Keratinocyte (primary cell): ENCODE measurements around the gene LRBA. TPM values are rescaled to one million over a fixed set of nuclear protein-coding genes. Genes with fewer than 3 reads are reported as not detected.

Source experiments
- DNase-seq: peaks from one replicate; pipeline ENCODE4 v3.0.0-alpha.2; 2011; ENCODE audit warnings: low read depth, missing footprints, low spot score
- FAIRE-seq: peaks from 2 replicates; lab custom pipeline; 2011; peaks lifted over from hg19 to GRCh38; lab: Jason Lieb, UNC
- H2AFZ ChIP-seq: 2 replicates; pipeline ENCODE4 v1.6.0; 2012; ENCODE audit warnings: low read length, control low read depth, inconsistent platforms; ENCODE audit not compliant: control insufficient read depth
- H3K27ac ChIP-seq: 2 replicates; pipeline ENCODE4 v1.5.1; 2011; ENCODE audit warnings: low read length; ENCODE audit not compliant: control insufficient read depth, insufficient read depth
- H3K27me3 ChIP-seq: 3 replicates; pipeline ENCODE4 v1.6.0; 2011; ENCODE audit warnings: low read length; ENCODE audit not compliant: control insufficient read depth, insufficient read depth; ENCODE audit errors: extremely low read depth
- H3K36me3 ChIP-seq, 2 experiments: 2 replicates in 1 of 2; 3 replicates in 1 of 2; pipeline ENCODE4 v1.5.1; 2011; ENCODE audit warnings: low read length in 2 of 2, mild to moderate bottlenecking in 1 of 2; ENCODE audit not compliant: control insufficient read depth in 2 of 2, insufficient read depth in 2 of 2; ENCODE audit errors: extremely low read depth in 1 of 2
- H3K4me1 ChIP-seq: 3 replicates; pipeline ENCODE4 v1.5.1; 2011; ENCODE audit warnings: low read length; ENCODE audit not compliant: control insufficient read depth, insufficient read depth; ENCODE audit errors: extremely low read depth
- H3K4me2 ChIP-seq: 3 replicates; pipeline ENCODE4 v1.6.0; 2011; ENCODE audit warnings: low read depth, low read length; ENCODE audit not compliant: control insufficient read depth, insufficient read depth; ENCODE audit errors: extremely low read depth
- H3K4me3 ChIP-seq, 3 experiments: fragments of 200-600 bp in 1 of 3; sonication (generic) in 1 of 3; 2 replicates in 2 of 3; 3 replicates in 1 of 3; pipeline ENCODE4 v1.5.1; 2011 to 2016; ENCODE audit warnings: low read length in 3 of 3, mild to moderate bottlenecking in 3 of 3, control low read depth in 2 of 3, inconsistent platforms in 1 of 3, low read depth in 1 of 3, mixed read lengths in 1 of 3, mixed run types in 1 of 3, moderate library complexity in 1 of 3; ENCODE audit not compliant: control insufficient read depth in 2 of 3, insufficient read depth in 2 of 3; ENCODE audit errors: extremely low read depth in 1 of 3
- H3K79me2 ChIP-seq: 2 replicates; pipeline ENCODE4 v1.6.0; 2012; ENCODE audit warnings: low read length; ENCODE audit not compliant: control insufficient read depth, insufficient read depth
- H3K9ac ChIP-seq: 3 replicates; pipeline ENCODE4 v1.6.0; 2011; ENCODE audit warnings: low read length; ENCODE audit not compliant: control insufficient read depth, insufficient read depth; ENCODE audit errors: extremely low read depth
- H3K9me1 ChIP-seq: 3 replicates; pipeline ENCODE4 v1.6.0; 2011; ENCODE audit warnings: low read length; ENCODE audit not compliant: control insufficient read depth, insufficient read depth; ENCODE audit errors: extremely low read depth
- H3K9me3 ChIP-seq: 2 replicates; pipeline ENCODE4 v1.5.1; 2012; ENCODE audit warnings: low read depth, low read length; ENCODE audit not compliant: control insufficient read depth
- H4K20me1 ChIP-seq: 3 replicates; pipeline ENCODE4 v1.6.0; 2011; ENCODE audit warnings: low read length; ENCODE audit not compliant: control insufficient read depth, insufficient read depth; ENCODE audit errors: extremely low read depth
- EZH2 ChIP-seq: IDR thresholded peaks from one replicate; pipeline ENCODE4 v1.6.1; 2012; ENCODE audit warnings: inconsistent platforms, mild to moderate bottlenecking, low read length, moderate library complexity
- dilution Hi-C: fragments of 300-500 bp; cut with MboI; formaldehyde crosslinking; loops from one replicate; pipeline ENCODE4 v1.7.0; 2020; ENCODE audit warnings: low sequenced_read_pairs; ENCODE audit not compliant: extremely low pct_ligation_motif_present
- polyA plus RNA-seq, 5 experiments: library from polyadenylated mRNA; depleted of rRNA in 3 of 5; stranded (reverse) in 3 of 5; stranded (forward) in 1 of 5; unstranded in 1 of 5; fragments of >200 nt; gene quantifications; 1 replicate in 1 of 5; 2 replicates in 3 of 5; 3 replicates in 1 of 5; pipeline versions ENCODE4 v1.2.1 to v1.2.3, GENCODE V29; 2011 to 2012; ENCODE audit warnings: missing spikeins in 2 of 5, low read depth in 1 of 5, low replicate concordance in 1 of 5
- TF ChIP-seq, protein P1 (sequence below), 3 experiments: IDR thresholded peaks in 1 of 3; conservative IDR thresholded peaks in 1 of 3; optimal IDR thresholded peaks in 1 of 3; 2 replicates in 2 of 3; 3 replicates in 1 of 3; pipeline versions ENCODE3 to v1.5.1; 2011; ENCODE audit warnings: low read length in 3 of 3, mild to moderate bottlenecking in 3 of 3, moderate library complexity in 2 of 3, control low read depth in 1 of 3, inconsistent platforms in 1 of 3; ENCODE audit not compliant: insufficient read depth in 2 of 3; ENCODE audit errors: extremely low read depth in 1 of 3

LRBA gene
- polyA plus RNA-seq, 1 donor (not counting 4 experiments of a cell fraction or from before 2014, with no cell fraction given), result 35.6 TPM

DNA sequence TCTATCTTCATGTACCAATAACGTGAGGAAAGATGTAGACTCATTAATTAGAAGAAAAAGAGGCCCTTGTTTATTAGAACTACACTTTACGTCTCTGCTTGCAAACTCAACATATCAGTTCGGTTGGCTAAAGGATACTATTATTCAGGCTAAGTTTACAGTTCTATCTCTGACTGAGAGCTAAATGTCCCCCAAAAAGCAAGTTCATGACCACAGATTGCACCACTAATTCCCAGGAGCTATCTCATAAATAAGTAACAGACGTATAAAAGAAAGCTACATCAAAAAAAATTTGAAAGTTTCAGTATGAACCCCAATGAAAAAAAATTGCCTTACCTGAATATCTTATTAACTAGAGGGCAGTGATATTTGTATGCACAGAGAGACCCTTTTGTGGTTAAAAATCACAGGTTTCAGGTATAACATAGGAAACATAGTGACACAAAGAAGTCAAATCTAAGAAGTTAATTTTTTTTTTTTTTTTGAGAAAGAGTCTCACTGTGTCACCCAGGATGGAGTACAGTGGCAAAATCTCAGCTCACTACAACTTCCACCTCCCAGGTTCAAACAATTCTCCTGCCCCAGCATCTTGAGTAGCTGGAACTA is 304.2 kb downstream of the LRBA start:
- dilution Hi-C loops, result no loop called here
- TF ChIP-seq, protein P1, sequence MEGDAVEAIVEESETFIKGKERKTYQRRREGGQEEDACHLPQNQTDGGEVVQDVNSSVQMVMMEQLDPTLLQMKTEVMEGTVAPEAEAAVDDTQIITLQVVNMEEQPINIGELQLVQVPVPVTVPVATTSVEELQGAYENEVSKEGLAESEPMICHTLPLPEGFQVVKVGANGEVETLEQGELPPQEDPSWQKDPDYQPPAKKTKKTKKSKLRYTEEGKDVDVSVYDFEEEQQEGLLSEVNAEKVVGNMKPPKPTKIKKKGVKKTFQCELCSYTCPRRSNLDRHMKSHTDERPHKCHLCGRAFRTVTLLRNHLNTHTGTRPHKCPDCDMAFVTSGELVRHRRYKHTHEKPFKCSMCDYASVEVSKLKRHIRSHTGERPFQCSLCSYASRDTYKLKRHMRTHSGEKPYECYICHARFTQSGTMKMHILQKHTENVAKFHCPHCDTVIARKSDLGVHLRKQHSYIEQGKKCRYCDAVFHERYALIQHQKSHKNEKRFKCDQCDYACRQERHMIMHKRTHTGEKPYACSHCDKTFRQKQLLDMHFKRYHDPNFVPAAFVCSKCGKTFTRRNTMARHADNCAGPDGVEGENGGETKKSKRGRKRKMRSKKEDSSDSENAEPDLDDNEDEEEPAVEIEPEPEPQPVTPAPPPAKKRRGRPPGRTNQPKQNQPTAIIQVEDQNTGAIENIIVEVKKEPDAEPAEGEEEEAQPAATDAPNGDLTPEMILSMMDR (optimal IDR thresholded peaks at IDR 0.05 in 1 of 3, IDR thresholded peaks at IDR 0.05 in 1 of 3, conservative IDR thresholded peaks at IDR 0.05 in 1 of 3; ENCODE audit: extremely low read depth in 1 of 3, insufficient read depth in 2 of 3, low read length in 3 of 3), result no peak
- TF ChIP-seq EZH2, result no peak
- no peak overlapping the region for H3K4me3 ChIP-seq
- H3K4me1 ChIP-seq, result no peaks in the 10 kb centered on the region
- H3K4me2 ChIP-seq, result no peak overlapping the region
- H3K9me1 ChIP-seq, result no peaks in the 10 kb centered on the region
- no peaks in the 10 kb centered on the region for H3K36me3 ChIP-seq
- no peak overlapping the region for H3K9ac ChIP-seq
- no peaks in the 10 kb centered on the region for H4K20me1 ChIP-seq
- no peaks in the 10 kb centered on the region for H3K9me3 ChIP-seq
- H3K79me2 ChIP-seq, result no peaks in the 10 kb centered on the region
- DNase-seq (no peak), FAIRE-seq (no peak)
- no peaks in the 10 kb centered on the region for H3K27me3 ChIP-seq
- no peak overlapping the region for H2AFZ ChIP-seq
- H3K27ac ChIP-seq, result no peak overlapping the region

DNA sequence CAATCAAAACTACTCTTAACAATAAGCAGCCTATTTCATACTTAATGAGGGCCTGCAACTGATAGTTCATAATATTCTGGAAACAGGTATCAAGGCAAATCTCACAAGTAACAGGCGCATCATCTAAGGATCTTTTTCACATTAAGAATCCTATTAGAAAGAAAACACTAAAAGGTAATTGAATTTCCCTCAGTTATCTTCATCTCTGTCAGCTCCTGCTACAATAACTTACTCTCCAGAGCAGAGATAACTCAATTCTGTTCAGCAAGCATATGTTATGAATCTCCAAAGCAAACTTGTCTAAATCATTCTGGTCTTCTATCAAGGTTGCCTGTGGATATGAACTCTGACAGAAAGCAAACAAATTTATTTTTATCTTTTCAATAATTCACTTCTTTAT is 307.1 kb downstream of the LRBA start:
- H3K4me3 ChIP-seq, result no peak overlapping the region
- H2AFZ ChIP-seq, result no peak overlapping the region
- FAIRE-seq, result no peak
- no peaks in the 10 kb centered on the region for H4K20me1 ChIP-seq
- H3K36me3 ChIP-seq, result no peaks in the 10 kb centered on the region
- H3K4me1 ChIP-seq, result no peaks in the 10 kb centered on the region
- no peak overlapping the region for H3K9ac ChIP-seq
- H3K4me2 ChIP-seq, result no peak overlapping the region
- no peak for DNase-seq
- TF ChIP-seq EZH2, result no peak
- TF ChIP-seq, protein P1 (optimal IDR thresholded peaks at IDR 0.05 in 1 of 3, IDR thresholded peaks at IDR 0.05 in 1 of 3, conservative IDR thresholded peaks at IDR 0.05 in 1 of 3; ENCODE audit: extremely low read depth in 1 of 3, insufficient read depth in 2 of 3, low read length in 3 of 3), result no peak
- dilution Hi-C loops, result no loop called here
- H3K27me3 ChIP-seq, result no peaks in the 10 kb centered on the region
- no peaks in the 10 kb centered on the region for H3K9me1 ChIP-seq
- H3K79me2 ChIP-seq, result no peaks in the 10 kb centered on the region
- no peak overlapping the region for H3K27ac ChIP-seq
- H3K9me3 ChIP-seq, result no peaks in the 10 kb centered on the region
